Measurements from ENCODE around the gene DISC1.

DNA sequence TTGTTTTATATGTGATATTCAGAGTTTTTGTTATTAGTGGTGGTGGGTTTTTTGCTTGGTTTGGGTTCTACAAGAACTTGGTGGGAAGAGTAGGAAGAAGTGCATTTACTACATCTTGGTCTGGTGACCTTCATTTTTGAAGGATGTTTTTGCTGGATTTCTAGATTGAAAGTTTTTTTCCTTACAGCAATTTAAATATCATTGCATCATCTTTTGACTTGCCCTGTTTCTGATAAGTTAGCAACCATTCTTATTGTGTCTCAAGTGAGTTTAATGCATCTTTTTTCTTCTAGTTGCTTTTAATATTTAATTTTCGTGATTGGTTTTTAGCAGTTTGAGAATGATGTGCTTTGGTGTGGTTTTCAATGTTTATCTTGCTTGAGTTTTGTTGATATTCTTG, 447.7 kb downstream of the DISC1 start:
- TF ChIP-seq EZH2 (IDR thresholded peaks at IDR 0.05; ENCODE audit: insufficient read depth, poor library complexity, severe bottlenecking) (no peak), EZH2phosphoT487 (IDR thresholded peaks at IDR 0.05; ENCODE audit: insufficient read depth, low read depth) (no peak)

Measured in GM23248 (cell line).